ENCODE data around the gene EPM2AIP1.
"Not testable (repeated sequence)": the region's sequence is repeated elsewhere in the genome, so short reads cannot be mapped to it uniquely, and the experiment has no call there.

The EPM2AIP1 gene

GRCh38 chr3:36963008-36963407, 29.9 kb downstream of the EPM2AIP1 start:
- H3K9me3 ChIP-seq (ENCODE audit: insufficient read depth, low read depth, low read length); H3K27me3 ChIP-seq (ENCODE audit: insufficient read depth, low read length); H3K36me3 ChIP-seq (ENCODE audit: insufficient read depth, low read depth, low read length); H3K4me3 ChIP-seq (ENCODE audit: low read length); H3K9ac ChIP-seq (ENCODE audit: low read depth, low read length); H3K27ac ChIP-seq (ENCODE audit: low read length): not testable (repeated sequence)
- H3K4me1 ChIP-seq (ENCODE audit: insufficient read depth, low read length), result peaks cover 10% of the 10 kb centered on the region

- H3K9ac ChIP-seq (ENCODE audit: low read depth, low read length), result no peak overlapping the region
- no peaks in the 10 kb centered on the region for H3K36me3 ChIP-seq (ENCODE audit: insufficient read depth, low read depth, low read length)
- H3K4me1 ChIP-seq (ENCODE audit: insufficient read depth, low read length), result peaks cover 7% of the 10 kb centered on the region
- H3K27me3 ChIP-seq (ENCODE audit: insufficient read depth, low read length), result no peaks in the 10 kb centered on the region
- H3K9me3 ChIP-seq (ENCODE audit: insufficient read depth, low read depth, low read length), result no peaks in the 10 kb centered on the region
- H3K27ac ChIP-seq (ENCODE audit: low read length), result no peak overlapping the region
- H3K4me3 ChIP-seq (ENCODE audit: low read length), result no peak overlapping the region
Measured at GRCh38 chr3:36960502-36960901, 32.4 kb downstream of the EPM2AIP1 start.

- Histone ChIP-seq H3K36me3 (ENCODE audit: insufficient read depth, low read depth, low read length) (no peaks in the 10 kb centered on the region), H3K27ac (ENCODE audit: low read length) (no peak overlapping the region)
Measured at GRCh38 chr3:36959821-36960220, 33.1 kb downstream of the EPM2AIP1 start.

GRCh38 chr3:36957862-36958686, 34.9 kb downstream of the EPM2AIP1 start:
- Histone ChIP-seq H3K36me3 (ENCODE audit: insufficient read depth, low read depth, low read length) (no peaks in the 10 kb centered on the region), H3K27me3 (ENCODE audit: insufficient read depth, low read length) (no peaks in the 10 kb centered on the region), H3K4me3 (ENCODE audit: low read length) (no peak overlapping the region), H3K27ac (ENCODE audit: low read length) (no peak overlapping the region), H3K4me1 (ENCODE audit: insufficient read depth, low read length) (no peaks in the 10 kb centered on the region), H3K9ac (ENCODE audit: low read depth, low read length) (no peak overlapping the region), H3K9me3 (ENCODE audit: insufficient read depth, low read depth, low read length) (no peaks in the 10 kb centered on the region)

More at GRCh38 chr3:36959821-36960220, 33.1 kb downstream of the EPM2AIP1 start:
- H3K4me3 ChIP-seq (ENCODE audit: low read length), result no peak overlapping the region
- H3K27me3 ChIP-seq (ENCODE audit: insufficient read depth, low read length), result no peaks in the 10 kb centered on the region
- H3K9me3 ChIP-seq (ENCODE audit: insufficient read depth, low read depth, low read length), result no peaks in the 10 kb centered on the region
- no peaks in the 10 kb centered on the region for H3K4me1 ChIP-seq (ENCODE audit: insufficient read depth, low read length)
- H3K9ac ChIP-seq (ENCODE audit: low read depth, low read length), result no peak overlapping the region

GRCh38 chr3:36957063-36957462, 35.9 kb downstream of the EPM2AIP1 start:
- no peaks in the 10 kb centered on the region for H3K36me3 ChIP-seq (ENCODE audit: insufficient read depth, low read depth, low read length)
- no peak overlapping the region for H3K27ac ChIP-seq (ENCODE audit: low read length)
- H3K4me3 ChIP-seq (ENCODE audit: low read length), result no peak overlapping the region
- no peaks in the 10 kb centered on the region for H3K9me3 ChIP-seq (ENCODE audit: insufficient read depth, low read depth, low read length)
- no peaks in the 10 kb centered on the region for H3K27me3 ChIP-seq (ENCODE audit: insufficient read depth, low read length)
- H3K4me1 ChIP-seq (ENCODE audit: insufficient read depth, low read length), result no peaks in the 10 kb centered on the region
- H3K9ac ChIP-seq (ENCODE audit: low read depth, low read length), result no peak overlapping the region

DNA sequence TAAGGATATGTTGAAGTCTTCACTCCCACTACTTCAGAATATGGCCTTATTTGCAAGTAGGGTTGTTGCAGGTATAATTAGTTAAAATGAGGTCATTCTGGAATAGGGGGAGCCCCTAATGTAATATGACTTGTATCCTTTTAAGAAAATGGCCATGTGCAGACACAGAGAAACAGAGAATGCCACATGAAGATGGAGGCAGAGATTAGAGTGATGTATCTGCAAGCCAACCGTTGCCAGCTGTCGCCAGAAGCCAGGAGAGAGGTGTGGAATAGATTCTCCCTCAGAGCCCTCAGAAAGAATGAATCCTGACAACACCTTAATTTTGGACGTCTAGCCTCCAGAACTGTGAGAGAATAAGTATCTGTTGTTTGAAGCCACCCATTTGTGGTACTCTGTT, 36.8 kb downstream of the EPM2AIP1 start:
- no peak overlapping the region for H3K9ac ChIP-seq (ENCODE audit: low read depth, low read length)
- no peaks in the 10 kb centered on the region for H3K9me3 ChIP-seq (ENCODE audit: insufficient read depth, low read depth, low read length)
- H3K36me3 ChIP-seq (ENCODE audit: insufficient read depth, low read depth, low read length), result no peaks in the 10 kb centered on the region
- H3K27me3 ChIP-seq (ENCODE audit: insufficient read depth, low read length), result no peaks in the 10 kb centered on the region
- H3K4me1 ChIP-seq (ENCODE audit: insufficient read depth, low read length), result no peaks in the 10 kb centered on the region
- no peak overlapping the region for H3K4me3 ChIP-seq (ENCODE audit: low read length)
- no peak overlapping the region for H3K27ac ChIP-seq (ENCODE audit: low read length)

DNA sequence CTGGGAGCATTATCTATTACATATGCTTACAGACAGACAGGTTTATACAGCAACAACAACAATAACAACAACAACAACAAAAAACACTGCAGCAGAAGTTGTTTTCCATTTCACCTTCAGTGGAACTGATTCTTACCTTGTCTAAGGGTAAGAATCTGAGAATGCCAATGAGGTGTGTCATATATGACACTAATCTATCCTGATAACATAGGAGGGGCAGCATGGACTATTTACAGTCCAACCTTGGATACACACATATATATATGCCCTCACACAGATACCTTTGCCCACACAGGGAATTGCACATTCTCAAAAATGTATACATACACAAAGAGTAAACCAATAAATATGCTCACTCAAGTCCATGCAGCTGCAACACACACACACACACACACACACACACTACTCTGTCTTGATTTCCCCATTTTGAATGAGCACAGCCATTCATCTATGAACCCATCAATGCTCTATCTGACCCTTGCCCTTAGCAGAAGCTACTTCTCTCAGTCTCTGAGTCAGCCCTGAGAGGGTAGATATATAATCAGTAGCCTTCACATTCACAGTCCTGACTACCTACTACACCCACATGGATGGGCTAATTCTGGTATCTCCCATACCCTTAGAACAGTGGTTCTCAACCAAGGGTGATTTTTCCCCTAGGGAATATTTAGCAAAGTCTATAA, 38.3 kb downstream of the EPM2AIP1 start:
- H3K9me3 ChIP-seq (ENCODE audit: insufficient read depth, low read depth, low read length), result no peaks in the 10 kb centered on the region
- H3K4me3 ChIP-seq (ENCODE audit: low read length), result no peak overlapping the region
- H3K27ac ChIP-seq (ENCODE audit: low read length), result no peak overlapping the region
- H3K36me3 ChIP-seq (ENCODE audit: insufficient read depth, low read depth, low read length), result no peaks in the 10 kb centered on the region
- no peak overlapping the region for H3K9ac ChIP-seq (ENCODE audit: low read depth, low read length)
- no peaks in the 10 kb centered on the region for H3K27me3 ChIP-seq (ENCODE audit: insufficient read depth, low read length)
- no peaks in the 10 kb centered on the region for H3K4me1 ChIP-seq (ENCODE audit: insufficient read depth, low read length)

GRCh38 chr3:36947814-36948213, 45.1 kb downstream of the EPM2AIP1 start:
- not testable (repeated sequence) for H3K9me3 ChIP-seq (ENCODE audit: insufficient read depth, low read depth, low read length); H3K27ac ChIP-seq (ENCODE audit: low read length)
- H3K27me3 ChIP-seq (ENCODE audit: insufficient read depth, low read length), result peaks cover 33% of the 10 kb centered on the region

DNA sequence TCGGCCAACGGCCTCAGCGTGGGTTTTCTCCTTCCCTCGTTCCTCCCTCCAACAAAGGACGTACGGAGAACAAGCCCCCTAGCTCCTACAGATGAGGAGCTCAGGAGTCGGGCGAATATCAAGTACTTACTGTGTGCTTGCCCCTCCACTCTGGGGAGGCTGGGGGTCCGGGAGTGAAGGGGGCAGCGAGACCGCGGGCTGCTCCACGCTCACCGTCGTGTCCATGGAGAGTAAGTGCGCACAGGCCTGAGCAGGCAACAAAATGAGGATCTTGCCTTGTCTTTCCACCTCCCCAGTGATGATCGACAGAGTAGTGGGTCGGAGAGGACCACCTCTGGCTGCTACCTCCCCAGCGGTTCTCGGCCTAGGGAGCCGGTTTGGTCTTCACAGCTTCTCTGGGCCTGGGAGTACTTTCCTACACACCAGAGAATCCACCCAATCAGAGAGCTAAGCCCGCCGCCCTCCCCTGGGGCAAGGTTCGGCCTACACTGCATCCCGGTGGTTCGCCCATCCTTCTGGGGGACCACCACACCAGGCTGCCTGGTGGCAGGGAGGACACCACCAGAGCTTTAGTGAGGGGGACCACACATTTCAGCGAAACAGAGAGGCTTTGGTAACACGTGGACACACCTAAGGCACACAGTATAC, 47.5 kb downstream of the EPM2AIP1 start:
- peaks cover 42% of the 10 kb centered on the region for H3K27me3 ChIP-seq (ENCODE audit: insufficient read depth, low read length)
- H3K9me3 ChIP-seq (ENCODE audit: insufficient read depth, low read depth, low read length), result peaks cover 5% of the 10 kb centered on the region
- peak overlapping the region; percentile 74; the same call in 1 of the 2 replicates for H3K9ac ChIP-seq (ENCODE audit: low read depth, low read length)
- no peak overlapping the region for H3K27ac ChIP-seq (ENCODE audit: low read length)
- H3K4me3 ChIP-seq (ENCODE audit: low read length), result peak overlapping the region; percentile 76
- H3K4me1 ChIP-seq (ENCODE audit: insufficient read depth, low read length), result peaks cover 4% of the 10 kb centered on the region; the same call in 1 of the 2 replicates
- no peaks in the 10 kb centered on the region for H3K36me3 ChIP-seq (ENCODE audit: insufficient read depth, low read depth, low read length)

More at GRCh38 chr3:36947814-36948213, 45.1 kb downstream of the EPM2AIP1 start:
- not testable (repeated sequence) for H3K4me3 ChIP-seq (ENCODE audit: low read length); H3K4me1 ChIP-seq (ENCODE audit: insufficient read depth, low read length); H3K36me3 ChIP-seq (ENCODE audit: insufficient read depth, low read depth, low read length); H3K9ac ChIP-seq (ENCODE audit: low read depth, low read length)

- peaks cover 42% of the 10 kb centered on the region for H3K27me3 ChIP-seq (ENCODE audit: insufficient read depth, low read length)
- peak within 1 kb of the TSS; percentile 76 for H3K4me3 ChIP-seq (ENCODE audit: low read length)
- H3K4me1 ChIP-seq (ENCODE audit: insufficient read depth, low read length), result peaks cover 4% of the 10 kb centered on the region; the same call in 1 of the 2 replicates
- H3K36me3 ChIP-seq (ENCODE audit: insufficient read depth, low read depth, low read length), result no peaks in the 10 kb centered on the region
- peak within 1 kb of the TSS; percentile 74; the same call in 1 of the 2 replicates for H3K9ac ChIP-seq (ENCODE audit: low read depth, low read length)
- H3K27ac ChIP-seq (ENCODE audit: low read length), result no peak within 1 kb of the TSS
- H3K9me3 ChIP-seq (ENCODE audit: insufficient read depth, low read depth, low read length), result peaks cover 5% of the 10 kb centered on the region
Measured at GRCh38 chr3:36944641-36945270, 48.2 kb downstream of the EPM2AIP1 start, which contains the start of gene TRANK1. TSS of gene TRANK1 (minus strand) at chr3:36945054. CDS start at chr3:36944809, 245 bp downstream.

- Histone ChIP-seq H3K27me3 (ENCODE audit: insufficient read depth, low read length) (peaks cover 42% of the 10 kb centered on the region), H3K9me3 (ENCODE audit: insufficient read depth, low read depth, low read length) (peaks cover 5% of the 10 kb centered on the region), H3K4me3 (ENCODE audit: low read length) (peak overlapping the region; percentile 76), H3K4me1 (ENCODE audit: insufficient read depth, low read length) (peaks cover 4% of the 10 kb centered on the region; the same call in 1 of the 2 replicates), H3K27ac (ENCODE audit: low read length) (no peak overlapping the region), H3K9ac (ENCODE audit: low read depth, low read length) (peak overlapping the region; percentile 74; the same call in 1 of the 2 replicates), H3K36me3 (ENCODE audit: insufficient read depth, low read depth, low read length) (no peaks in the 10 kb centered on the region)
Measured at GRCh38 chr3:36944012-36944640, 48.8 kb downstream of the EPM2AIP1 start.
